HG02610 (cell line): ENCODE data around the gene AKT3.
A peak's percentile ranks its signal among the peaks of the same experiment; 100 is the strongest.
"Not testable (repeated sequence)": the region's sequence is repeated elsewhere in the genome, so short reads cannot be mapped to it uniquely, and the experiment has no call there.

Experiments used
- ATAC-seq: cut with Tn5 transposase; IDR thresholded peaks from one replicate; pipeline ENCODE4 v1.9.1; 2021; ENCODE audit warnings: mild to moderate bottlenecking, moderate library complexity; ENCODE audit not compliant: unreplicated experiment

Gene AKT3

DNA sequence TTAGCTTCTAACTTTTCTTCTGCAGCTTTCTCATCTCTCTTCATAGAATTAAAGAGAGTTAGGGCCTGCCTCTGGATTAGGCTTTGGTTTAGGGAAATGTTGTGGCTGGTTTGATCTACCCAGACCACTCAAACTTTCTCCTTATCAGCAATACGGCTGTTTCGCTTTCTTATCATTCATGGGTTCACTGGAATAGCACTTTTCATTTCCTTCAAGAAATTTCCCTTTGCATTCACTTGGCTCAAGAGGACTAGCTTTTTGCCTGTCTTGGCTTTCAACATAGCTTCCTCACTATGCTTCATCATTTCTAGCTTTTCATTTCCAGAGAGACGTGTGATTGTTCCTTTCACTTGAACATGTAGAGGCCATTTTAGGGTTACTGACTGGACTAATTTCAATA lies 59.6 kb downstream of the AKT3 start:
- no peak for ATAC-seq

DNA sequence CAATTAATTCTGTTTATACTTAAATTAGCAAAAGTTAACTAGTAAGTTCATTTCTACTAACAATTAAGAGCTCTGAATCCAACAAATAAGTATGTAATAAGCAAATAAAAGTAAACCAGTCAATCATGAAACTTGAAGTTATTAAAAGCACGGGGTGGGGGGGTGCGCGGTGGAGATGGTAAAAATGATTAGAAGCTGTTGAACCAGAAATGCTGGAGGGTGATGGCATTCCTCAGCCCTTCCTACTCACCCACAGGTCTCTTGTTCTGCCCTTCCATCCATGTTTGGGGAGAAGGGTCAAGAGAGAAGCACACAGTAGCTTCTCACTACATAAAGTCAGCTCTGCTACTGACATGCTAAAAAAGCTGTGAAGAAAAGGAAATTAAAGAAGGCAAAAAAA lies 63.5 kb downstream of the AKT3 start:
- no peak for ATAC-seq

DNA sequence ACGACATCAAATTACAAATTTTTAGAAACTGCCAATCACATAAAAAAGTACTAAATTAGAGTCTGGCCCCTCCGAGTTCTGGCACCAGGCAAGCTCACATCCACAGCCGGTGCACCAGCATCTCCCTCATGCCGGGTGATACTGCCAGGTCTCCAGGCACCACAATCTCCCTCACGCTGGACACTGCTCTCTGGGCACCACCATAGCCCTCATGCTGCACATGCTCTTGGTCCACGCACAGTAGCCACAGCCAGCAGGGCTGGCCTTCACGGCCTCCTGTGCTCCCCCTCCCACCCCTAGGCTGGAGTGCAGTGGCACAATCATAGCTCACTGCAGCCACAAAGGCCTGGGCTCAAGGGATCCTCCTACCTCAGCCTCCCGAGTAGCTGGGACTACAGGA lies 65.5 kb downstream of the AKT3 start:
- ATAC-seq, result no peak

DNA sequence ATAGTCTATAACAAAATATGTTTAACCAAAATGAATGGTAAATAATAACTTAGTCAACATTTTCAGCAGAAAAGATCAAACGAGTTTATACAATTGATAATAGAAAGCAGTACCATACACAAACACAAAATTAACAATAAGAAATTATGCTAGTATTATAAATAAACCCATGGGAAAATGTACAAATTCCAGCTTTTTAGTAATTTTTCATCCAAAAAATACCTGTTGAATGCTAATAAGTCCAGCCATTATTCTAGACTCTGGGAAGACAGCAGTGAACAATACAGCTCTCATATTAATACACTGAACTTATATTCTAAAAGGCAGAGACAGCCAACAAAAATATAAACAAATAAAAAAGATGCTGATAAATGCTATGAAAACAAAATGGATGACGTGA lies 66.3 kb downstream of the AKT3 start:
- ATAC-seq, result no peak

DNA sequence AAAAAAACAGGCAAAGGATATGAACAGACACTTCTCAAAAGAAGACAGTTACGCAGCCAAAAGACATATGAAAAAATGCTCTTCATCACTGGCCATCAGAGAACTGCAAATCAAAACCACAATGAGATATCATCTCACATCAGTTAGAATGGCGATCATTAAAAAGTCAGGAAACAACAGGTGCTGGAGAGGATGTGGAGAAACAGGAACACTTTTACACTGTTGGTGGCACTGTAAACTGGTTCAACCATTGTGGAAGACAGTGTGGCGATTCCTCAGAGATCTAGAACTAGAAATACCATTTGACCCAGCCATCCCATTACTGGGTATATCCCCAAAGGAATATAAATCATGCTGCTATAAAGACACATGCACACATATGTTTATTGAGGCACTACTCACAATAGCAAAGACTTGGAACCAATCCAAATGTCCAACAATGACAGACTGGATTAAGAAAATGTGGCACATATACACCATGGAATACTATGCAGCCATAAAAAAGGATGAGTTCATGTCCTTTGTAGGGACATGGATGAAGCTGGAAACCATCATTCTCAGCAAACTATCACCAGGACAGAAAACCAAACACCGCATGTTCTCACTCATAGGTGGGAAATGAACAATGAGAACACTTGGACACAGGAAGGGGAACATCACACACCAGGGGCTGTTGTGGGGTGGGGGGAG lies 77.5 kb downstream of the AKT3 start:
- ATAC-seq, result not testable (repeated sequence)

DNA sequence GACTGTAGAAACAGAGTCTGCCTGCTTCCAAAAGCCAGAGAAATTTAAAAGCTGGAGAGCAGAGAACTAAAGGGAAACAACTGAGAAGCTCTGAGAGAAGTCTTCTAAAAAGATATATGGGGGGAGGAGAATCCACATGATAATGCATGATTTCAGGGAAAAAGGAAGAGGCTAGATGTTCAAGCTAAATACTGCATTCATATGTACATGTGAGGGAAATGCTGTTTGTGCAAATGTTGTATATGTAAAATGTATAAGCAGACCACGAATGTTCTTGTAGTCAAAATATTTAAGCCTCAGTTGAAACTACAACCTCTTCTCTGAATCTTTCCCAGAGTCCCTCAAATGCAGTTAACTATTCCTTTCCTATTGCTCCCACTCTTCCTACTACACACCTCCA lies 79.2 kb downstream of the AKT3 start:
- no peak for ATAC-seq

DNA sequence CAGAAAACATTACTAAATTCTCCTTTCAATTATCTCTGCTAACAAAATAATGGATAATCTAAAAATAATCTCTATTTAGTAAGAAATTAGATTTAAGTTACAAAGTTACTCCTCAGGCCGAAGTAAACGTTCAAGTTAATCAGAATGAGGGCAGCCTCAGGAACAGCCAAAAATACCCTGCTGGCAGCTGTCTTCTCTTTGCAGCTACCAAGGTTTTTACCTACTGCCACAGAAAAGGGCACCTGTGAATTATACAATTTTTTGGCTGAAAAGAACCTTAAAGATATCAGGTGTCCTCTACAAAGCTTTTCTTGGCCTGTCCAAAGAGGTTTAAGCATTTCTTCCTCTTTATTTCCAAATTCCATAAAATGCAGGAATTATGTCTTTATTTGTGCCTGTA lies 84.4 kb downstream of the AKT3 start:
- ATAC-seq, result no peak

DNA sequence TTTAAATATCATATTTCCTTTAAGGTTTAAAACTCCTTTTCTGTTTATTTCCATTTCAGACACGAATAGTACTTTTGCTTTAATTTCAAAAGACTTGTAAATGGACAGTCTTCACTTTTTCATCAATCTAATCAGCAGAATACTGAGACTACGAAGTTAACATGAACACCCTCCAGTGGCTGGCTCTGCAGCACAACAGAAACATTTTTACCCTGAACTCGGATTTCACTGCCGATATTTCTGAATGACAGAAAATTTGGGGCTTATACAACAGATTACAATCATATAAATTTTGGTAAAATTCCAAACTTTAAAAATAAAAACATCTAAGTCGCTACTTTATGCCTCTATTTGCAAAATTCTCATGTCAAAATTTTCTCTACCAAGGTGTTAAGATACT lies 86.2 kb downstream of the AKT3 start:
- no peak for ATAC-seq

DNA sequence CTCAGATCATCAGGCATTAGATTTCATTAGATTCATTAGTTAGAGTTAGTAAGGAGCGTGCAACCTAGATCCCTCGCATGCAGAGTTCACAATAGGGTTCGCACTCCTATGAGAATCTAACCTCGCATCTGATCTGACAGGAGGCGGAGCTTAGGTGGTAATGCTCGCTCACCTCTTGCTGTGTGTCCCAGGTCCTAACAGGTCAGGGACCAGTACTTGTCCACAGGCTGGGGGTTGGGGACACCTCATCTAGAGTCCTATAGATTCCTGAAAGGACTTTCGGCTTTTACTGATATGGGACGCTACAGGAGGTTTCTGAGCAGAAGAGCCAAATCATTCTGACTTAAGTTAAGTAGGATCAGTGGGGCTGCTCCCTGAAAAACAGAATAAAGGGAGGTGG lies 91.4 kb downstream of the AKT3 start:
- ATAC-seq, result no peak

DNA sequence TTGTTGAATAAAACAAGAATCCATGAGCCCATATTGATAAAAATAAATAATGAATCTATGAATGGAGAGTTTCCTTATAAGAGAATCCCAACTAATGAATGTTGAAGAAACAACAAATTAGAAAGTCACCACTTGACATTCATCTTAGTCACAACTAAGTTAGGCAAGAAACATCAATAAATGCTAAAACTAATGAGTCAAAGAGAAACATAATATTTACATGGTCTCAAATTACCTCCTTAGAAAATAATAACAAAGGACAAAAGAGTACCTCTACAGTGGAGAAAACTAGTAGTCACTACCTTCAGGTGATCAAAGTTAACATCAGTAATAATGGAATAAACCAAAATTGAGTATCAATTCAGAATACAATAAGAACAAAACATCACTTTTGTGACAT lies 93.5 kb downstream of the AKT3 start:
- ATAC-seq, result no peak

DNA sequence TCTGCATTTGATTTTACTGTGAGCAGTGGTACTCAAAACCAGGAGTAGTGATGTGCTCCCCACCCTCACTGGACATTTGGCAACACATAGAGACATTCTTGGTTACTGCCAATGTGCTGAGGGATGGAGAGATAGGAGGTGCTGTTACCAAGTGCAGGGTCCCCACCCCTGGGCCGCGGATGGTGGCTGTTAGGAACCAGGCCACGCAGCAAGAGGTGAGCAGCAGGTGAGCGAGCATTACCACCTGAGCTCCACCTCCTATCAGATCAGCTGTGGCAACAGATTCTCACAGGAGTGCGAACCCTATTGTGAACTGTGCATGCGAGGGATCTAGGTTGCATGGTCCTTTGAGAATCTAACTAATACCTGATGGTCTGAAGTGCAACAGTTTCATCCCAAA lies 95.7 kb downstream of the AKT3 start:
- ATAC-seq, result no peak

DNA sequence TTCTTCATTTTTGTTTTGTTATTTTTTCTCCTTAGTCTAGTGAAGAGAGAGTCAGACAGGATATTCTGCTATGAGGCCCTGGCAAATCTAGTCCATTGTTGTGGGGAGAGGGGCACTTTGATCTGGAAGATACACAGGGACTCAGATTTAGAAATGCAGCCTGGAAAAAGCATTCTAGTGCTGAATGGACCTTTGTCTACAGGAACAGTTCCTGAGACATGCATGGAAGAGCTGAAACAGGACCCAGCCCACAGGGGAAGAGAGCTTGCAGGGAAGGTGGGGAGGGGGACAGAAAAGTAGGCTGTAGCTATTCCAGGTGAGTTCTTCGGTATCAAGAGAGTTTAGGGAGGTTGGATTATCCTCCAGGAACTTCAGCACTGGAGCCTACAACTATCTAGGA lies 98.5 kb downstream of the AKT3 start:
- no peak for ATAC-seq

DNA sequence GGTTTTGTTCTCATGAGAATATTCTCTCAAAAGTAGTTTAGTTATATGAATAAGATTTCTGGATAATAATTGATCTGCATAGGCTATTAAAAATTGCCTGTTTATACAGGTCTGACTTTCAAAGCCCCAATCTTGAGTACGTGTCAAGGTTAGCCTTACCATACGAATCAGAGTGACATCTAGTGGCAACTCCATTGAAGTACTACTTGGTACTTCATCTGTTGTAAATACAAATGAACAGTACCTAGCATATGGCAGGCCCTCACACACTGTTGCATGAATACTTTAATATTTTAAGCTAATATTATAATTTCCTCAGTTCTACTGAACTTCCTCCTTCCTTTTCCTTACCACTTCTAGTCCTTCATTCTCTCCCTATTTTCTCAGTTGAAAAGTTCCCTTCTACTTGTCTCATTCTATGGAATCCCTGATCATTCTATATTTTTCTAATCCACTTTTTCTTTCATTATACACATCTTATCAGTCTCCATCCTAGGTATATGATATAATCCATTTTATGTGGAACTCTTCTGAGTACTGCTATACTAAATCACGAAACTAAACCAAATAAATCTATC lies 101.2 kb downstream of the AKT3 start:
- ATAC-seq, result peak; percentile 94

DNA sequence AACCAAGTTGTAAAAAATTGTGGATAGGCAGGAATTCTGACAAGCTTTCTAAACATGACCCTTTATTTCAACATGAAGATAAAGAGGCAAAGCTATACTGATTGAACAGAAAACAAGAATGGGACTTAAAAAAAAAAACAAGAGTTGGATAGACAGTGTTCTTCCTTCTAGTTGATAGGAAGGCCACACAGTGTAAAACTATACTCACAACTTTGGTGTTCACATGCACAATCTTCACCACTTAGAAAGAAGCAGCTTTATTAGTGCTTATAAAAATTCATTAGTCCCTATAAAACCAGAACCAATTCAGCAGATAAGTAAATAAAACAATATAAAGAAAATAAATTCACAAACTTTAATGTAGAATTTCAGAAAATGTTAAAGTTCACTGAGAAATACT lies 101.8 kb downstream of the AKT3 start:
- no peak for ATAC-seq

DNA sequence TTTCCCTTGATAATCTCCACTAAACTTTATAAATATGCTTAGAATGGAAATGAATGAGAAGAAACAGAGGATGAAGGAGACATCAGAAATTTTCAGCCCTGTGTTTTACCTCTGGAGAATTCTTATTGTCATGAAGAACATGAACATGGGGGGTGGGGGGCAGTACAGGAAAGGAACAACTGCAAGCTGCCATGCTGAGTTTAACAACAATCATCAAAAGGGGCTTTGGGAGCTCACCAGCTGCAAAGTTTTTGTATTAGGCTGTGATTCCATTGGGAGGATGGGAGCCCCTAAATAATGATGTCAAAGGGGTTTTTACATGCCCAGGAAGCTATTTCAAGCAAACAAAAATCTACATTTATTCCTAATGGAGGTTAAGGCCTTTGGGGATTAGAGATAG lies 103.3 kb downstream of the AKT3 start:
- no peak for ATAC-seq

DNA sequence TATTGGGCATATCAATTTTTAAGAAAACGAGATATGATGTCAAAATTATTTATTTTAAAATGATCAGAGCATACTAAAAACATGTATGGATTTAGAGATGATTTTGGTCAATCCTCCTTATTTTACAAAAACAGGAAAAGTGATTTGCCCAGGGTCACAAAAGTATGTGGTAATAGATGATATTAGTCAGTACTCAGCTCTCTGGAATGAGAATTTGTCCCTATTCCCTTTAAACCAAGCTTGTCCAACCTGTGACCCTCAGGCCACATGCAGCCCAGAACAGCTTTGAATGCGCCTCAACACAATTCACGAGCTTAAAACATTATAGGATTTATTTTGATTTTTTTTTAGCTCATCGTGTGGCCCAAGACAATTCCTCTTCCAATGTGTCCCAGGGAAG lies 104.7 kb downstream of the AKT3 start:
- ATAC-seq, result no peak

DNA sequence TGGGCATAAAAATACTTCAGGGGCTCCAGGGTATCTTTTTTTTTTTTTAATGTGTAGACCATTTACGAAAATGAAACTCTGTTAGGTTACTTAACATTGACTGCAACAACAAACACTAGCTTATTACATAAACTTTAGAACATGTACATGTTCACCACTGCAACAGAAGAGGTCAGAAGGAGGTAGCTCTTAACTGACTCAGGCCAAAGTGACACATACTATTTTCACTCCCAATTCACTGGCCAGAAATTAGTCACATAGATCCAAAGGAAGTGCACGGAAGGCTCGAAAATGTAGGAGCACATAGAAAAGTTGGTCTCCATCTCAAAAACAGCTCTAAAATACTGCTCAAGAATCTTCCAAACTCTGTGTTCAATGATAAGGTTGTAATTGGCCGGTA lies 107.2 kb downstream of the AKT3 start:
- ATAC-seq, result no peak

DNA sequence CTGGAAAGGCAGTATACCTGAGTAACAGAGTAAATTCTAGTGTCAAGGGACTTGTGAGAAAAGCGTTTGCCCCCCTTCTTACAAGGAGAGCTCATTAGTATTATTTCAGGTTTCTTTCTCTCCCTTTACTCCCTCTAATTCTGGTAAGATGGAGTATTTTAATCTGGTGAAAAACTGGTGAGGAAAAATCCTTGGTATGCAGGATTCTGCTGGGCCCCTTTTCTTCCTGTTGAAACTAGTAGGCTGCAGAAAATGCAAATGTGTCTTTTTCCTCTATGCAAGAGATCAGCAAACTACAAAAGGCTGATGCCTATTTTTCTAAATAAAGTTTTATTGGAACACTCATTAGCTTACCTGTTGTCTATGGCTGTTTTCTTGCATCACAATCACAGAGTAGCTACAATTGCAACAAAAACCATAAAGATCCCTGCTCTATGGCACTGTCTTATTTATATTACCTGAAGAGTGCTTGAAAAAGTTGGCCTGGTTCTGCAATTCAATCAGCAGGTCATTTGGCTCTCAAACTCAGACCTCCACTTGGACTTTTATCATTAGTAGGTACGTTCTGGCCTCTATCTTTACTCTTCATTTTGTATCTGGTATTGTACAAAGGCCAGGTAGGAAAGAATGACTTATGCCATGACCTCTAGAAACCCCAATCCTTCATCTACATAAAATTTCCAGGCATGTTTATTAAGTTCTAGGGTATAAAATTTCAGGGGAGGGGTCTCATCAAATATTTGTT lies 109.6 kb downstream of the AKT3 start:
- no peak for ATAC-seq

DNA sequence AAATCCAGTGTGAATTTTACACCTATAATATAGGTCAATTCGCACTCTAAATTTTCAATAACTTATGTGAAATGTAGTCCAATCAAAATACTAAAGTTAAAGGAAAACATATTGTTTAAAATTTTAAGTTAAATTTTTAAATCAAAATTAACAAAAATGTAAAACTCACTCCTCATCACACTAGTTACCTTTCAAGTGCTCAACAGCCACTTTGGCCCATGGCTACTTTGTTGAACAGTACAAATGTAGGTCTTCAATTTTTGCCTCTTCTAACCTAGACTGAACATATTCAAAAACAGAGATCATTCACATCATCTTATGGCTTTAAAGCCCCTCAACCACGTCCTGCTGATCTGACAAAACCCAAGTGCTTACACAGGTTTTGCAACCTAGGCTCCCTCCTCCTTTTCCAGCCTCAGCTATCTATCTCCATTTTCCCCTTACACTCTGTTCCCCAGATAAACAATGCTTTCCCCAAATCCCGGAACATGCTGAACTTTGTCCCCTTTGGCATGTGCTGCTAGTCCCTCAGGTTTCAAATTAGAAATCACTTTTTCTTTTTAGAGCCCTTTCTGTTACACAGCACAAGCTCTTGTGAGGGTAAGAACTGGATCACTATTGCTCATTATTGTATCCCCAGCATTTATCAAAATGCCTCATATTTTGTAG lies 110.6 kb downstream of the AKT3 start:
- ATAC-seq, result no peak

DNA sequence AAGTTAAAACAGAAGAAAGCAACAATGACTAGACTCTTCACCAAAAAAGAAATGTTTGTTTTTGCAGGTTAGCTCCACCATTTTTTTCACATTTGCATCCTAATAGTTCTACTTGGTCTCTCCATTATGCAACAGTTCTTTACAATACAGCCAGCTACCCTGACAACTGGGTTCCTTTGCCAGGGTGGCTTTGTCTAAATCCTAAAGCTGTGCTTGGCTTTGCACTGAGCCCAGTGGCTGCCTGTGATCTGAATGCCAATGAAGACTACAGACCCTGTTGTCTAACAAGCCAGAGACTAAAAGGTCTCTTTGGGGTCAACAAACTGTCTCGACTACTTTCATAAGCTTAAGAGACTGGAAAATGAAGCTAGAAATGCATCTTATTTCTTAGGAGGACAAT lies 112.0 kb downstream of the AKT3 start:
- ATAC-seq, result no peak

DNA sequence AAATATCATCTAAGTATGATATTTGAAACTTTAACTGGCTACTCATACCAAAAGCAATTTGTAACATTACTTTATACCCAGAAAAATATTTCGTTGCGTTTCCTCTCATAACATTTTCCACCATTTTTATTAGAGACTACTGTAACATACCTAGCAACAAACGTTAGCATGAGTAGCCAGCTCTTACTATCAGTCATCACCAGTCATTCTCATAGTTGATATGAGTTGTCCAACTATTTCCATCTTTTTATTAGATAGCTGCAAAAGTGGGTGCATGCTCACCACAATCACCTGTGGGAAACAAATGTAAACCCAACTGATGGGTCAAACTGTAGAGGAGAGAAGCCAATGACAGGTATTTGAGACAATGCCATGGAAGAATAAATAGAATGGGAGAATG lies 114.6 kb downstream of the AKT3 start:
- peak; percentile 83 for ATAC-seq

DNA sequence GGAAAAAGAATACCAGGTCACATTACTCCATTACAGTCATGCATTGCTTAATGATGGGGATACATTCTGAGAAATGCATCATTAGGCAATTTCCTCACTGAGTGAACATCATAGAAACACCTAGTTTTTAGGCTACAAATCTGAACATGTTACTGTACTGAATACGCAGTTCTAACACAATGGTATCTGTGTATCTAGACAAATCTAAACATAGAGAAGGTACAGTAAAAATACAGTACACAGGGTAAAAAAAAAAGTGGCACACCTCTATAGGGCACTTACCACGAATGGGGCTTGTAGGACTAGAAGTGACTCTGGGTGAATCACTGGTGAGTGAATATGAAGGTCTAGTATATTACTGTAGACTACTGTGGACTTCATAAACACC lies 115.7 kb downstream of the AKT3 start:
- no peak for ATAC-seq
